HG03103 (cell line): ENCODE data around the gene TPRG1L.

Source experiments
- ATAC-seq: cut with Tn5 transposase; IDR thresholded peaks from one replicate; pipeline ENCODE4 v1.9.1; 2021; ENCODE audit warnings: low read depth; ENCODE audit not compliant: unreplicated experiment

Gene TPRG1L

DNA sequence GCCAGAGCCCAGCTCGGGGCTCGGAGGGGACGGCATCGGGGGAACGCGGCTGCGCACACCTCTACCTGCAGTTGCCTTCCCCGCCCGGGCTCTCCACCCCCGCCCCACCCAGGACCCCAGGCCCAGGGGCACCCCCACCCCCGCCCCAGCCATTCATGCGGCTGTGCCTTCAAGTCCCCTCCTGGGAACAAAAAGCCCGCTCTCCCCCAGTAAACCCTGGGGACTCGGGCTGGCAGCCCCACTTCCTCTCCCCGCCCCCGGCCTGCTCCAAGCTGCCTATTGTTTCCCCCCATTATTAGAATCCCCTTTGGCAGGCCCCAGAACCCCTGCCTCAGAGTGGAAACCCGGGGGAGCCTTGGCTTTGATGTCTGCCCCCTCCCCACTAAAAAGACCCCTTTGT lies 31.5 kb upstream of the TPRG1L start:
- no peak for ATAC-seq

GRCh38 chr1:3593745-3594144 lies 31.1 kb upstream of the TPRG1L start:
- ATAC-seq, result no peak

- no peak for ATAC-seq
Measured at GRCh38 chr1:3594706-3595377, 30.0 kb upstream of the TPRG1L start.

DNA sequence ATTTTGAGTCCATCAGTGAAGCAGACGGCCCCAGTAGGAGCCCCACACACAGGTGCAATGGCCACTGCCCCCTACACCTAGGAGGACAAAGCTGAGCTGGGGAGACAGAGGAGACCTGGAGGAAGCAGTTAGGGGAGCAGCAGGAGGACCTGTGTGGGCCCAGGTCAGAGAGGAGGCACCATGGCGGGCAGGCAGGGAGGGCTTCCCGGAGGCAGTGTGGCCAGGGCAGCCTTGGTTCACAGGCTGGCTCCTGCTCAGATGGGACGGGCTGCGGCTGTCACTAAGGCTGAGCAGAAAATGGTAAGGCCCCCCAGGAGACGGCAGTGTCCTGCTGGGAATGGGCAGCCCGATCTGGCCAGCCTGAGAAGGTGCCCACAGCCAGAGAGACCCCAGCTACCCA lies 28.9 kb upstream of the TPRG1L start:
- no peak for ATAC-seq

DNA sequence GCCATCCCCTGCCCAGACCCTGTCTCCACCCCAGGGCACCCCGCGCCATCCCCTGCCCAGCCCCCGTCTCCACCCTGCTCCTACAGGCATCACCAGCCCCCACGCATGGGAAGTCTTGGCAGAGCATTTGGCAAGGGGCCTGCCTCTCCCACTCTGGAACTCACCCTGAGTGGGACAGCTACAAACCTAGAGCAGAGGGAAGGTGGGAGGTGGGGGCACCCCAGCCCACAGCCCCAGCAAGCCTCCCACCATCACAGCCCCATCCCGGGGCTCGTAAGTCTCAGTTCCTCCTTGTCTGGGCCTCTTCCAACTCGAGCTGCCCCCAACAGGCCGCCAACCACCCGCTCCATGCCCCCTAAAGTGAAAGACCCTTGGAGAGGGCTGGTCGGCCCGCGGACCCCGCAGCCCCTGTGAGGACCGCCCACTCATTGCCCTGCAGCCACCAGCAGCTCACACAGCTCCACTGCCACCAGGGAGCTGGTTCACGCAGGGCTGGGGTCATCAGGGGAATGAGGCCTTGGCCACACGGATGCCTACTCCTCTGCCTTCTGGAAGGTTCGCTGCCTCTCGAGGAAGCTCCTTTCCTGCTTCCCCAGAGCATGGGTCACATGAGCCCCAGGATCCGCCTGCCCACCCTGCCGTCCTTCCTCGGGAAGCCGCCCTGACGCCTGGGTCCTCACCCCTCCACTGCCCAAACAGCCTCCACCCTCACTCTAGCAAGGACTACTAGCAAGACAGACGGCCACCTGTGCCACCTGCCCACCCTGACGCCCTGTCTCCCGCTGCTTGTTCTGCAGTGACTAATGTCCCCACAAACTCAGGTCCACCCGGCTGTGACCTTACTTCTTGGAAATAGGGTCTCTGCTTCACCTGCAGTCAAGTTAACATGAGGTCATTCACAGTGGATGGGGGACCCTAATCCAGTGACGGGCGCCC lies 27.9 kb upstream of the TPRG1L start:
- ATAC-seq, result no peak

GRCh38 chr1:3597599-3597964 lies 27.2 kb upstream of the TPRG1L start:
- no peak for ATAC-seq

DNA sequence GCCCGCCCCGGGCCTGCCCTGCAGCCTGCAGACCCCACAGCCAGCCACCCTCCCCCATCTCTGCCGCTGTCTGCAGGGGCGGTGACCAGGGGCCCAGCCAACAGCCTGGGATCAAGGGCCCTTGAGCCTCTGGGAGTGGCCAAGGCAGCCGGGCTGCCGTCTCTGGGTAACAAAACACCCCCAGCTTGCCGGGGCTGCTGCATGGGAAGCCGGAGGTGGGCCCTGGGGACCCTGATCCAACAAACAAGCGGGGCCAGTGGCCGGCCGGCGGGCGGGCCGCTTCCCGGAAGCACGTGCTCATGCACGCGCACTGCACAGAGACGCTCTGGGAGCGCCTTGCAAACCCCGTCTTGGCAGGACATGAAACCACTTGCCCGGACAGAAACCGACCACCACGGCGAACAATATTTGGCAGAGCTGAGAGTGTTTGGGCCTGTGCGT lies 26.7 kb upstream of the TPRG1L start:
- ATAC-seq, result no peak

GRCh38 chr1:3598522-3599285 lies 26.1 kb upstream of the TPRG1L start:
- no peak for ATAC-seq

DNA sequence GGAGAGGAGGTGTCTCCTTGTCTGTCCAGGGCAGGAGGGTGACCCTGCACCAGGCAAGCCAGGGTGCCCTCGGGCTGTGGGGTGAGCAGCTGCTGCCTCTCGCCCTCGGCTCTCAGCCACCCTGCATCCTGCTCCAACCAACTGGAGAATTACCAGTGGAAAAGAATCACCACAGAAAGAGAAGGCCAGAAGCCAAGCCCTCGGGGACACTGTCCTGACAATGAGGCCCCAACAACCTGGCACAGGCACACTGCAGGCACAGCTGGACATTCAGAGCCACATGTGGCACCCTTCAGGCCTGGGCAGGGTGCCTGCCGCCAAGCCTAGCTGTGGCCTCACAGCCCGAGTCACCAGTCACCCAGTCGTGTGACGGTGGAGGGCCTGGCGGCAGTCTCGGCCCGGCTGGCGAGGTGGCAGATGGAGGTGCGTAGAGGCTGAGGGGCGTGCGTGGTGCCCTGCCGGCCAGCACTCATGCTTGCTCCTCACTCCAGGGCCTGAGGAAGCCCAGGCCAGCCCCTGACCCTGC lies 25.5 kb upstream of the TPRG1L start:
- no peak for ATAC-seq

GRCh38 chr1:3599816-3600215 lies 25.0 kb upstream of the TPRG1L start:
- no peak for ATAC-seq

GRCh38 chr1:3600354-3600753 lies 24.5 kb upstream of the TPRG1L start:
- no peak for ATAC-seq

DNA sequence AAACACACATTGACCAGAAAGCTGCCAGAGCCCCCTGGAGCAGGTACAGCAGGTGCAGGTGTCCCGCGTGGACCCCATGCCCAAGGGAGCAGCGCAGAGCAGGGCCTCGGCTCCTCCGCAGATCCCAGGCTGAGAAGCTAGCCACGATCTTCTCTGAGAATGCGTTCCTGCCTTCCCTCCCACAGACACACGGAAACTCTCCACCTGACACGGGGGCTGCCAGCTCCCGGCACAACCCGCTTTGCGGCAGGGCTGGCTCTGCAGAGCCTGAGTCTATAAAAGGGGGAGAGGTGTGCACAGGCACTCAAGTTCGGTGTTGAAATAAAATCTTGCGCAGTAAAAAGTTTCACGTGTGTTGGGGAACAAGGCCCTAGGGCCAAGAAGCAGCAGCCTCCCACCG lies 23.1 kb upstream of the TPRG1L start:
- ATAC-seq, result no peak

- ATAC-seq, result no peak
Measured at GRCh38 chr1:3602375-3602774, 22.4 kb upstream of the TPRG1L start.

DNA sequence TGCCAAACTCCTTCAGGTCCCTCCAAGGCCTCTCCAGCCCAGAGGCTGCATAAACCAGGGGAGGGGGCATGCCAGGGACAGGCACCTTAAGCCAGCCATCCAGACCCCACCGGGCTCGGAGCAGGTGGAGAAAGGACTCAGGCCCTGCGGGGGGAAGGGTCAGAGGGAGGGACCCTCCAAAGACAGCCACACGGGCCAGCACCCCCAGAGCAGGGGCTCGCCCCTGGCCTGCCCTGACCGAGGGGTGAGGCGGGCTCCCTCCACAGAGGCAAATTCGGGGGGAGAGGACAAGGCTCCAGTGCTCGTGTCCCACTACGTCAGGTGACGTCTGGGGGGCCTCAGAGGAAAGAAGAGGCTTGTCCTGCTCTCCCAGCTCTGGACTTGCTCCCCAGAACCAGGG lies 21.7 kb upstream of the TPRG1L start:
- no peak for ATAC-seq

GRCh38 chr1:3603571-3604467 lies 21.0 kb upstream of the TPRG1L start:
- no peak for ATAC-seq

DNA sequence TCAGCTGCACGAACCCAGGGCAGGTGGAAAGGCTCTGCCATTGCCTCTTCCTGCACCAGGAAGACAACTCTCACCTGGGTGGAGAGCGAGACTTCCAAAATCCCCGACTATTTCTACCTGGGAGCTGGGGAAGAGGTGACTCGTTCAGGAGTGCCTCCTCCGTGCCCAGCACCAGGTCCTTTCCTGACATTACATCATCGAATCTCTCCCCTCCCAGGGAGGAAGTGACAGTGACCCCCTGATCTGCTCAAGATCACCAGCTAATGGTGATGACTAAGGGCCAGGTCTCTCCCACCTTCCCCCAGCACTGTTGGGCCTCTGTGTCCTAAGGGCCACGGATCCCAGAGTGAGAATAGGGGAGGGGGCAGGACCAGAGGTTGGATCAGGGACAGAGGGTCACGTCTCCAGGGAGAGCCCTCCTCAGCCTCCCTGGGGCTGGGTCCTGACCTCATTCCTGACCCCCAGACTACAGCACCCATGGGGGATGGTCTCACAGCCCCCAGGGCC lies 20.3 kb upstream of the TPRG1L start:
- no peak for ATAC-seq

DNA sequence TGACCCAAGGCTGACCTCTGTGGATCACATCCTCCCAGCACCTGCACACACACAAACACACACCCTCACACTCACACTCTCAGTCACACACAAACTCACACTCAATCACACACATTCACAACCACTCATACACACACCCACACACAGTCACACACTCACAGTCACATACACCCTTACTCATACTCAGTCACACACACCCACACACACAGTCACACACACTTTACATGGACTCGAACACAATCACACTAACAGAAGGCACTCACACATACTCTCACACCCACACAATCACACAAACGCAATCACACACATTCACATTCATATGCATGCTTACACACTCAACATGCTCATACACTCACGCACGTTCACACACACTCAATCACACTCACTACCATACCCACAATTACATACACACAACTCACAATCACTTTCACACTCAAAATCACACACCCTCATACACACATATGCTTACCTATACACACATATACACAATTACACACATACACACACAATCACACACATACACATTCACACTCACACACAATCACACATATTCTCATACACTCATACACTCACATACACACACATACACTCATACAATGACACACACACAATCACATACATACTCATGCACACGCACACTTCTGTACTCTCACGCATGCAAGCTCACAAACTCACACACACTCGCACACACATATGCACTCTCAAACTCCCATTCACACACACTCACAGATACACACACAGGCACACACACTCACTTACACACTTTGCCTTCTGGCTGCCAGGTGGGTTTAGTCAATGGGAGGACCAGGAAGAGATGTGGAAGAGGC lies 19.6 kb upstream of the TPRG1L start:
- ATAC-seq, result no peak

GRCh38 chr1:3606779-3607702 lies 17.8 kb upstream of the TPRG1L start:
- no peak for ATAC-seq
